HepG2 (cell line): Measurements from ENCODE around the gene C22orf31. TPM values are rescaled to one million over a fixed set of nuclear protein-coding genes. Genes with fewer than 3 reads are reported as not detected.

Experiments
- ATAC-seq: fragments of 200-7000 bp; cut with Tn5 transposase; 3 replicates; pipeline ENCODE4 v1.9.1; 2020; ENCODE audit warnings: mild to moderate bottlenecking, moderate library complexity
- BruUV-seq: library from RNA; stranded (reverse); fragments of 400-500 nt; replicated peaks from 2 replicates; lab custom pipeline; 2021; lab: Mats Ljungman, UMichigan
- CTCF ChIA-PET: fragments of 300-600 bp; formaldehyde crosslinking; extraction: SDS; loops from one replicate; lab custom pipeline; 2021; ENCODE audit warnings: low total read pairs, inconsistent platforms, low intra/inter-chr PET ratio; lab: Yijun Ruan, JAX
- POLR2A ChIA-PET: fragments of 350-600 bp; sonication (Branson Sonifier 250); formaldehyde crosslinking; loops from one replicate; lab custom pipeline; 2020; ENCODE audit warnings: antibody characterized with exemption, inconsistent platforms; lab: Yijun Ruan, JAX
- DNase-seq: peaks from one replicate; pipeline ENCODE4 v3.0.0-alpha.2; 2015; ENCODE audit warnings: low spot score
- FAIRE-seq: peaks from 3 replicates; lab custom pipeline; 2011; peaks lifted over from hg19 to GRCh38; lab: Jason Lieb, UNC
- H2AFZ ChIP-seq: one replicate; pipeline ENCODE4 v1.6.1; 2011; ENCODE audit warnings: low read length, inconsistent platforms
- H3K27ac ChIP-seq: fragments of 300-600 bp; 3 replicates; pipeline ENCODE4 v1.8.0; 2011; ENCODE audit warnings: mixed run types, mild to moderate bottlenecking, mixed read lengths, low read length, inconsistent platforms; ENCODE audit not compliant: insufficient read depth; ENCODE audit errors: extremely low read length
- H3K27me3 ChIP-seq, 2 experiments: fragments of 200-600 bp in 1 of 2; 2 replicates in 1 of 2; 3 replicates in 1 of 2; pipeline versions ENCODE4 v1.6.0 to v1.8.0; 2011; ENCODE audit warnings: low read length in 2 of 2, mild to moderate bottlenecking in 2 of 2, moderate library complexity in 2 of 2, inconsistent platforms in 1 of 2; ENCODE audit not compliant: insufficient read depth in 2 of 2, control insufficient read depth in 1 of 2
- H3K36me3 ChIP-seq, 2 experiments: fragments of 200-600 bp in 1 of 2; replicated peaks in 1 of 2; 2 replicates in 1 of 2; 3 replicates in 1 of 2; pipeline versions ENCODE4 v1.5.1 to v1.8.0; 2011; ENCODE audit warnings: low read length in 2 of 2, inconsistent platforms in 1 of 2; ENCODE audit not compliant: insufficient read depth in 2 of 2, control insufficient read depth in 1 of 2
- H3K4me1 ChIP-seq: 2 replicates; pipeline ENCODE4 v1.5.1; 2012; ENCODE audit warnings: low read length, inconsistent platforms; ENCODE audit not compliant: insufficient read depth
- H3K4me2 ChIP-seq: 2 replicates; pipeline ENCODE4 v1.6.0; 2011; ENCODE audit warnings: low read depth, low read length, inconsistent platforms
- H3K4me3 ChIP-seq, 3 experiments: fragments of 200-600 bp in 1 of 3; sonication (generic), shearing (Covaris generic) in 1 of 3; replicated peaks in 1 of 3; 2 replicates each; pipeline ENCODE4 v1.5.1; 2011 to 2016; ENCODE audit warnings: low read length in 3 of 3, inconsistent platforms in 2 of 3, low read depth in 2 of 3, mild to moderate bottlenecking in 2 of 3, control low read depth in 1 of 3, mixed read lengths in 1 of 3; ENCODE audit not compliant: insufficient read depth in 1 of 3
- H3K79me2 ChIP-seq: one replicate; pipeline ENCODE4 v1.6.1; 2011; ENCODE audit warnings: low read length, inconsistent platforms; ENCODE audit not compliant: insufficient read depth
- H3K9ac ChIP-seq: 2 replicates; pipeline ENCODE4 v1.6.0; 2011; ENCODE audit warnings: mild to moderate bottlenecking, low read depth, low read length, inconsistent platforms; ENCODE audit not compliant: insufficient read depth
- H3K9me3 ChIP-seq: 2 replicates; pipeline ENCODE4 v1.5.1; 2012; ENCODE audit warnings: mild to moderate bottlenecking, low read length
- H4K20me1 ChIP-seq: 2 replicates; pipeline ENCODE4 v1.6.0; 2011; ENCODE audit warnings: inconsistent platforms, mild to moderate bottlenecking, low read length, moderate library complexity; ENCODE audit not compliant: insufficient read depth
- BRCA1 ChIP-seq: sonication (generic); formaldehyde crosslinking; IDR thresholded peaks from 2 replicates; pipeline ENCODE4 v1.4.0; 2020; ENCODE audit warnings: missing genetic modification reagents
- JUNB ChIP-seq: sonication (generic); formaldehyde crosslinking; IDR thresholded peaks from 2 replicates; pipeline ENCODE4 v1.8.0; 2022; ENCODE audit warnings: missing genetic modification reagents, mild to moderate bottlenecking, borderline replicate concordance
- KMT2B ChIP-seq: IDR thresholded peaks from 2 replicates; pipeline ENCODE4 v1.6.1; 2016; ENCODE audit warnings: missing genetic modification reagents, missing compliant biosample characterization
- SMAD1 ChIP-seq: sonication (generic); formaldehyde crosslinking; IDR thresholded peaks from 2 replicates; pipeline ENCODE4 v1.4.0; 2020; ENCODE audit warnings: missing genetic modification reagents, low read depth, mild to moderate bottlenecking, borderline replicate concordance
- SMARCE1 ChIP-seq: fragments of 450-650 bp; IDR thresholded peaks from 2 replicates; pipeline ENCODE4 v1.6.1; 2017; ENCODE audit warnings: borderline replicate concordance
- SOX13 ChIP-seq, 3 experiments: fragments of 450-650 bp in 1 of 3; sonication (generic) in 1 of 3; formaldehyde crosslinking in 1 of 3; IDR thresholded peaks in 2 of 3; conservative IDR thresholded peaks in 1 of 3; 2 replicates each; pipeline versions ENCODE4 v1.5.0 to v1.6.1; 2016 to 2020; ENCODE audit warnings: antibody characterized with exemption in 1 of 3, mild to moderate bottlenecking in 1 of 3, missing compliant biosample characterization in 1 of 3, missing genetic modification reagents in 1 of 3, moderate library complexity in 1 of 3
- SOX5 ChIP-seq: IDR thresholded peaks from 2 replicates; pipeline ENCODE4 v1.6.1; 2016; ENCODE audit warnings: borderline replicate concordance
- SRSF4 ChIP-seq: fragments of 200-400 bp; formaldehyde crosslinking; IDR thresholded peaks from one replicate; pipeline ENCODE4 v1.6.1; 2018; ENCODE audit warnings: mild to moderate bottlenecking, low read depth, low read length, moderate library complexity; ENCODE audit not compliant: poor library complexity, severe bottlenecking
- TCF7L2 ChIP-seq: IDR thresholded peaks from 2 replicates; pipeline ENCODE4 v1.6.1; 2011; ENCODE audit warnings: mild to moderate bottlenecking, low read depth, low read length, moderate library complexity
- ZEB1 ChIP-seq: IDR thresholded peaks from 2 replicates; pipeline ENCODE4 v1.6.1; 2012; ENCODE audit warnings: mild to moderate bottlenecking, low read depth, inconsistent platforms; ENCODE audit not compliant: insufficient replicate concordance
- ZNF264 ChIP-seq: sonication (generic); formaldehyde crosslinking; IDR thresholded peaks from 2 replicates; pipeline ENCODE4 v1.4.0; 2020; ENCODE audit warnings: missing genetic modification reagents
- ZNF30 ChIP-seq: sonication (generic); formaldehyde crosslinking; IDR thresholded peaks from 2 replicates; pipeline ENCODE4 v1.5.0; 2020; ENCODE audit warnings: mild to moderate bottlenecking, missing genetic modification reagents
- ZNF331 ChIP-seq: sonication (generic); formaldehyde crosslinking; IDR thresholded peaks from 2 replicates; pipeline ENCODE4 v1.4.0; 2020; ENCODE audit warnings: missing genetic modification reagents
- ZXDC ChIP-seq: sonication (generic); formaldehyde crosslinking; IDR thresholded peaks from 2 replicates; pipeline ENCODE4 v1.5.0; 2020; ENCODE audit warnings: mild to moderate bottlenecking, missing genetic modification reagents
- WGBS: methylation state at CpG from one replicate; pipeline ENCODE4 v1.1.6; 2017; ENCODE audit warnings: low lambda C conversion rate; 5-methylcytosine and 5-hydroxymethylcytosine counted together
- in situ Hi-C: cut with HindIII; loops from 2 replicates; pipeline ENCODE4 v1.10.0; 2017; ENCODE audit warnings: low pct_unique_long_range_greater_than_20kb; ENCODE audit not compliant: extremely low pct_ligation_motif_present
- intact Hi-C: fragments of 100-400 bp; cut with micrococcal nuclease; formaldehyde crosslinking; loops from one replicate; pipeline ENCODE4 v1.10.0; 2022; ENCODE audit not compliant: unreplicated experiment
- polyA plus RNA-seq, 8 experiments: library from polyadenylated mRNA; depleted of rRNA in 3 of 8; stranded (reverse) in 7 of 8; unstranded in 1 of 8; fragments of >200 nt; fragmentation: Illumina TruSeq in 4 of 8; extraction: Trizol in 4 of 8; gene quantifications; 2 replicates each; pipeline versions ENCODE4 v1.2.1 to v1.2.3, GENCODE V29; 2011 to 2016; ENCODE audit warnings: low read depth in 4 of 8, missing spikeins in 1 of 8, mixed read lengths in 1 of 8; ENCODE audit not compliant: insufficient read depth in 1 of 8
- total RNA-seq, 5 experiments: library from RNA; depleted of rRNA; stranded (reverse); fragments of >200 nt; fragmentation: Illumina TruSeq; extraction: Trizol; gene quantifications; 2 replicates each; pipeline ENCODE4 v1.2.3, GENCODE V29; 2016; ENCODE audit warnings: low read depth in 1 of 5

Gene C22orf31
- total and polyA plus RNA-seq, 2 of the 13 experiments (the other 11 are each of a cell fraction or from before 2014, with no cell fraction given) = not detected

- TF ChIP-seq ZXDC (CRISPR knock-in tag) (no peak), SMAD1 (CRISPR knock-in tag) (no peak)
Measured at GRCh38 chr22:29102300-29102699, 40.7 kb upstream of the C22orf31 start (continued).

GRCh38 chr22:29098296-29098695 is 36.7 kb upstream of the C22orf31 start:
- H3K27me3 ChIP-seq = no peaks in the 10 kb centered on the region
- POLR2A ChIA-PET = no interaction called here
- DNase-seq (no peak), FAIRE-seq (no peak), ATAC-seq (no peak)
- H3K36me3 ChIP-seq = no peaks in the 10 kb centered on the region; a peak in 1 of 5 replicates
- H3K79me2 ChIP-seq = no peaks in the 10 kb centered on the region
- in situ Hi-C loops = no loop called here
- no peak overlapping the region for H3K27ac ChIP-seq
- TF ChIP-seq JUNB (CRISPR knock-in tag) = no peak
- TF ChIP-seq ZNF331 = no peak
- TF ChIP-seq SOX5 (CRISPR knock-in tag) = no peak
- TF ChIP-seq KMT2B (CRISPR knock-in tag) = no peak
- TF ChIP-seq ZNF30 (CRISPR knock-in tag) = no peak
- TF ChIP-seq BRCA1 = no peak
- TF ChIP-seq ZNF264 (CRISPR knock-in tag) = no peak
- no peak for TF ChIP-seq TCF7L2
- no peak for TF ChIP-seq ZEB1
- TF ChIP-seq SRSF4 = no peak
- TF ChIP-seq SOX13 (IDR thresholded peaks at IDR 0.05) = no peak
- TF ChIP-seq SOX13 (CRISPR knock-in tag; conservative IDR thresholded peaks at IDR 0.05 in 1 of 2, IDR thresholded peaks at IDR 0.05 in 1 of 2) = no peak
- no peak for TF ChIP-seq SMARCE1
- BruUV-seq = no TSS peak
- CTCF ChIA-PET = no interaction called here
- H3K4me2 ChIP-seq = no peak overlapping the region
- H4K20me1 ChIP-seq = peaks cover 7% of the 10 kb centered on the region; the same call in 1 of the 2 replicates
- H2AFZ ChIP-seq = no peak overlapping the region
- no peaks in the 10 kb centered on the region for H3K9me3 ChIP-seq
- H3K4me3 ChIP-seq = no peak overlapping the region
- peaks cover 43% of the 10 kb centered on the region for H3K4me1 ChIP-seq
- H3K9ac ChIP-seq = no peak overlapping the region
- WGBS = 100% methylated on average over 2 of the region's 2 CpGs
- intact Hi-C loops = no loop called here
